Mesendoderm (in vitro differentiated cells): ENCODE results near the gene TEKT3.
A peak's percentile ranks its signal among the peaks of the same experiment; 100 is the strongest.

ENCODE experiments used
- DNase-seq: peaks from one replicate; pipeline ENCODE4 v3.0.0; 2013
- H2AK5ac ChIP-seq: 2 replicates; pipeline ENCODE4 v1.6.1; 2013; ENCODE audit warnings: low read length, inconsistent platforms
- H2BK120ac ChIP-seq: 2 replicates; pipeline ENCODE4 v1.6.1; 2013; ENCODE audit warnings: low read depth, mild to moderate bottlenecking, low read length, moderate library complexity, mixed read lengths
- H2BK15ac ChIP-seq: replicated peaks from 2 replicates; pipeline ENCODE4 v1.6.1; 2013; ENCODE audit warnings: low read depth, mild to moderate bottlenecking, moderate library complexity
- H2BK5ac ChIP-seq: 2 replicates; pipeline ENCODE4 v1.6.1; 2013; ENCODE audit warnings: low read length, inconsistent platforms
- H3K18ac ChIP-seq: 2 replicates; pipeline ENCODE4 v1.6.1; 2013; ENCODE audit warnings: mild to moderate bottlenecking, low read length, mixed read lengths
- H3K23ac ChIP-seq: one replicate; pipeline ENCODE4 v1.6.1; 2013; ENCODE audit warnings: low read length
- H3K27ac ChIP-seq: 2 replicates; pipeline ENCODE4 v1.5.1; 2013; ENCODE audit warnings: low read depth, mild to moderate bottlenecking, inconsistent platforms, low read length, moderate library complexity
- H3K27me3 ChIP-seq: 2 replicates; pipeline ENCODE4 v1.6.1; 2013; ENCODE audit warnings: low read length, control low read depth, mild to moderate bottlenecking, inconsistent platforms; ENCODE audit not compliant: insufficient read depth, poor library complexity
- H3K36me3 ChIP-seq: 2 replicates; pipeline ENCODE4 v1.6.1; 2013; ENCODE audit warnings: low read length, inconsistent platforms; ENCODE audit not compliant: control insufficient read depth, insufficient read depth
- H3K4ac ChIP-seq: one replicate; pipeline ENCODE4 v1.6.1; 2013; ENCODE audit warnings: low read depth, mild to moderate bottlenecking, low read length, moderate library complexity
- H3K4me1 ChIP-seq: 2 replicates; pipeline ENCODE4 v1.6.1; 2013; ENCODE audit warnings: low read depth, low read length, inconsistent platforms; ENCODE audit not compliant: control insufficient read depth
- H3K4me2 ChIP-seq: 2 replicates; pipeline ENCODE4 v1.6.1; 2013; ENCODE audit warnings: low read length
- H3K4me3 ChIP-seq: 2 replicates; pipeline ENCODE4 v1.5.1; 2013; ENCODE audit warnings: mild to moderate bottlenecking, low read length
- H3K56ac ChIP-seq: one replicate; pipeline ENCODE4 v1.6.1; 2013; ENCODE audit warnings: low read length
- H3K79me1 ChIP-seq: 2 replicates; pipeline ENCODE4 v1.6.1; 2013; ENCODE audit warnings: low read length, inconsistent platforms
- H3K79me2 ChIP-seq: 2 replicates; pipeline ENCODE4 v1.6.1; 2013; ENCODE audit warnings: mild to moderate bottlenecking, low read length; ENCODE audit not compliant: control insufficient read depth, insufficient read depth
- H3K9ac ChIP-seq: 2 replicates; pipeline ENCODE4 v1.6.1; 2013; ENCODE audit warnings: low read length, inconsistent platforms
- H4K5ac ChIP-seq: one replicate; pipeline ENCODE4 v1.6.1; 2013; ENCODE audit warnings: low read length
- H4K8ac ChIP-seq: one replicate; pipeline ENCODE4 v1.6.1; 2013; ENCODE audit warnings: low read depth, mild to moderate bottlenecking, control low read depth, low read length, moderate library complexity
- WGBS: extraction: QIAGEN DNeasy Blood & Tissue Kit; methylation state at CpG from one replicate; pipeline ENCODE4 v1.1.7; 2013; ENCODE audit warnings: low lambda C conversion rate, missing lambda C conversion rate; ENCODE audit not compliant: insufficient coverage; ENCODE audit errors: extremely low coverage; 5-methylcytosine and 5-hydroxymethylcytosine counted together

The TEKT3 gene

GRCh38 chr17:15340966-15341365 is 431 bp downstream of the TEKT3 start:
- DNase-seq = peak; percentile 27
- no peak overlapping the region for H2AK5ac ChIP-seq
- H3K36me3 ChIP-seq = no peaks in the 10 kb centered on the region
- no peak overlapping the region for H3K23ac ChIP-seq
- H3K79me2 ChIP-seq = no peaks in the 10 kb centered on the region
- H3K4me1 ChIP-seq = no peaks in the 10 kb centered on the region
- peak overlapping the region; percentile 74 for H3K56ac ChIP-seq
- H3K27me3 ChIP-seq = no peaks in the 10 kb centered on the region
- H4K5ac ChIP-seq = no peak overlapping the region
- no peak overlapping the region for H4K8ac ChIP-seq
- H3K4me2 ChIP-seq = peak overlapping the region; percentile 96
- H3K9ac ChIP-seq = peak overlapping the region; percentile 49
- no peak overlapping the region for H3K27ac ChIP-seq
- no peak overlapping the region for H2BK15ac ChIP-seq
- H2BK120ac ChIP-seq = no peak overlapping the region
- H3K4ac ChIP-seq = no peak overlapping the region
- WGBS = no CpG with 5 or more reads among the region's 19 CpGs
- no peak overlapping the region for H2BK5ac ChIP-seq
- peak overlapping the region; percentile 62 for H3K4me3 ChIP-seq
- no peak overlapping the region for H3K18ac ChIP-seq
- H3K79me1 ChIP-seq = no peaks in the 10 kb centered on the region

DNA sequence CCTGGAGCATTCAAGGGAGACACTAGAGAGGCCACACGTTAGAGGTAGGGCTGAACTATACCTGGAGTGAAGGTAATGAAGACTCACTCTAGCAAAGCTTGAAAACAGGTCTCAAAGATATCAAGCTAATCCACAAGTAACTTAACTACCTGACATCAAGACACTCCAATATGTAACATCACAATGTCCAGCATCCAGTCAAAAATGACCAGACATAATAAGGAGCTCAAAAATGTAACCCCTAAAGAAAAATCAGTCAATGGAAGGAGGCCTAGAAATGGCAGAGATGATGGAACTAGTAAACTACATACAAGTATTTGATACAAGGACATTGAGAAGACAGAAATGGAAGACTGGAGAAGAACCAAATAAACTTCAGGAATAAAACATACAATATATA is 6.0 kb downstream of the TEKT3 start:
- no peak overlapping the region for H4K8ac ChIP-seq
- no peak overlapping the region for H3K4ac ChIP-seq
- no peak overlapping the region for H2BK120ac ChIP-seq
- no peak overlapping the region for H2BK15ac ChIP-seq
- no peak overlapping the region for H3K27ac ChIP-seq
- H3K79me2 ChIP-seq = no peaks in the 10 kb centered on the region
- no peaks in the 10 kb centered on the region for H3K79me1 ChIP-seq
- H3K56ac ChIP-seq = no peak overlapping the region
- no peak overlapping the region for H3K4me2 ChIP-seq
- H3K23ac ChIP-seq = no peak overlapping the region
- H2AK5ac ChIP-seq = no peak overlapping the region
- H3K9ac ChIP-seq = no peak overlapping the region
- no peaks in the 10 kb centered on the region for H3K27me3 ChIP-seq
- no peak overlapping the region for H4K5ac ChIP-seq
- H2BK5ac ChIP-seq = no peak overlapping the region
- DNase-seq = no peak
- WGBS = no CpG with 5 or more reads among the region's 1 CpG
- no peak overlapping the region for H3K18ac ChIP-seq
- H3K4me1 ChIP-seq = no peaks in the 10 kb centered on the region
- H3K36me3 ChIP-seq = no peaks in the 10 kb centered on the region
- H3K4me3 ChIP-seq = no peak overlapping the region

DNA sequence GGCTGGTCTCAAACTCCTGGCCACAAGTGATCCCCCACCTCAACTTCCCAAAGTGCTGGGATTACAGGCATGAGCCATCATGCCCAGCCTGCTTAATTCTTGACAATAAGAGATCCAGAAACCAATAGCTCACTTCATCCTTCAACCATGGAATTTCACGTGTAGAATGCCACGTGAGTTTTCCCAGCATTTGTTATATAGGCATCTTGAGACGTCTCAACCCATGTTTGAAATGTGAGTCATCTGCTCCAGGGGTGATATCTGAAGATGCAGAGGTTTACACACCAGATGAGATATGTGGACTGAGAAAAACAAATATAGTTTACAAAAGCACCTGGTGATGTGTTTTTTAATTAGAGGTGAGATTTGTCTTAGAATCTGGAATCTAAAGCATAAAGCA is 7.1 kb downstream of the TEKT3 start:
- Histone ChIP-seq H3K23ac (no peak overlapping the region), H3K4me1 (no peaks in the 10 kb centered on the region), H2BK120ac (no peak overlapping the region), H4K8ac (no peak overlapping the region), H3K79me1 (no peaks in the 10 kb centered on the region), H3K27ac (no peak overlapping the region), H3K4me3 (no peak overlapping the region), H2BK15ac (no peak overlapping the region), H3K56ac (no peak overlapping the region), H2BK5ac (no peak overlapping the region), H3K27me3 (no peaks in the 10 kb centered on the region), H3K36me3 (no peaks in the 10 kb centered on the region), H4K5ac (no peak overlapping the region), H3K9ac (no peak overlapping the region), H3K18ac (no peak overlapping the region), H3K79me2 (no peaks in the 10 kb centered on the region), H3K4me2 (no peak overlapping the region), H3K4ac (no peak overlapping the region), H2AK5ac (no peak overlapping the region)
- WGBS = no CpG with 5 or more reads among the region's 3 CpGs
- no peak for DNase-seq

- no peak overlapping the region for H3K4me3 ChIP-seq
- no peak overlapping the region for H2BK5ac ChIP-seq
- no peak overlapping the region for H4K5ac ChIP-seq
- no peak overlapping the region for H2BK120ac ChIP-seq
- H4K8ac ChIP-seq = no peak overlapping the region
- H3K9ac ChIP-seq = no peak overlapping the region
- no peak overlapping the region for H3K23ac ChIP-seq
- H3K27me3 ChIP-seq = no peaks in the 10 kb centered on the region
- no peaks in the 10 kb centered on the region for H3K79me2 ChIP-seq
- no peak overlapping the region for H3K4ac ChIP-seq
- no peak overlapping the region for H2AK5ac ChIP-seq
- no peaks in the 10 kb centered on the region for H3K36me3 ChIP-seq
- H3K79me1 ChIP-seq = no peaks in the 10 kb centered on the region
- H3K4me1 ChIP-seq = no peaks in the 10 kb centered on the region
- DNase-seq = peak; percentile 92
- no CpG with 5 or more reads among the region's 6 CpGs for WGBS
- no peak overlapping the region for H3K27ac ChIP-seq
- no peak overlapping the region for H3K4me2 ChIP-seq
- no peak overlapping the region for H3K56ac ChIP-seq
- peak overlapping the region; percentile 36 for H2BK15ac ChIP-seq
- no peak overlapping the region for H3K18ac ChIP-seq
These were observed 9.1 kb downstream of the TEKT3 start for GRCh38 chr17:15332338-15332737.

GRCh38 chr17:15323131-15323530 is 18.3 kb downstream of the TEKT3 start:
- no peak overlapping the region for H2BK5ac ChIP-seq

GRCh38 chr17:15321556-15322251 is 19.7 kb downstream of the TEKT3 start:
- WGBS = no CpG with 5 or more reads among the region's 6 CpGs

More at GRCh38 chr17:15323131-15323530, 18.3 kb downstream of the TEKT3 start:
- Histone ChIP-seq H3K4ac (no peak overlapping the region), H3K23ac (no peak overlapping the region), H2BK120ac (no peak overlapping the region), H3K18ac (no peak overlapping the region), H3K4me2 (no peak overlapping the region), H2AK5ac (no peak overlapping the region), H2BK15ac (no peak overlapping the region), H3K9ac (no peak overlapping the region), H3K27me3 (no peaks in the 10 kb centered on the region), H3K4me1 (no peaks in the 10 kb centered on the region), H3K79me1 (no peaks in the 10 kb centered on the region), H3K56ac (no peak overlapping the region), H4K8ac (no peak overlapping the region), H3K36me3 (no peaks in the 10 kb centered on the region), H4K5ac (no peak overlapping the region), H3K4me3 (no peak overlapping the region), H3K79me2 (no peaks in the 10 kb centered on the region), H3K27ac (no peak overlapping the region)
- WGBS = no CpG with 5 or more reads among the region's 4 CpGs
- DNase-seq = no peak

More at GRCh38 chr17:15321556-15322251, 19.7 kb downstream of the TEKT3 start:
- DNase-seq = no peak
- H2AK5ac ChIP-seq = no peak overlapping the region
- no peak overlapping the region for H2BK5ac ChIP-seq
- H3K4me1 ChIP-seq = no peaks in the 10 kb centered on the region
- no peak overlapping the region for H4K5ac ChIP-seq
- H3K4me3 ChIP-seq = no peak overlapping the region
- H2BK15ac ChIP-seq = no peak overlapping the region
- no peak overlapping the region for H3K9ac ChIP-seq
- no peaks in the 10 kb centered on the region for H3K27me3 ChIP-seq
- no peaks in the 10 kb centered on the region for H3K79me1 ChIP-seq
- H3K27ac ChIP-seq = no peak overlapping the region
- no peaks in the 10 kb centered on the region for H3K79me2 ChIP-seq
- H3K4me2 ChIP-seq = no peak overlapping the region
- H3K56ac ChIP-seq = no peak overlapping the region
- no peak overlapping the region for H3K18ac ChIP-seq
- no peak overlapping the region for H3K23ac ChIP-seq
- no peak overlapping the region for H3K4ac ChIP-seq
- no peak overlapping the region for H2BK120ac ChIP-seq
- no peaks in the 10 kb centered on the region for H3K36me3 ChIP-seq
- no peak overlapping the region for H4K8ac ChIP-seq
